PFSK-1 (cell line): ENCODE data around the gene HIVEP1.

Experiments
- POLR2AphosphoS5 ChIP-seq: IDR thresholded peaks from 2 replicates; pipeline ENCODE4 v1.6.1; 2012; ENCODE audit warnings: low read depth, mild to moderate bottlenecking, control low read depth, low read length, moderate library complexity
- SIN3A ChIP-seq: IDR thresholded peaks from 2 replicates; pipeline ENCODE4 v1.6.1; 2012; ENCODE audit warnings: mild to moderate bottlenecking, low read length, moderate library complexity, borderline replicate concordance; ENCODE audit not compliant: insufficient read depth
- TAF1 ChIP-seq: IDR thresholded peaks from 2 replicates; pipeline ENCODE4 v1.6.1; 2012; ENCODE audit warnings: low read length, control low read depth, borderline replicate concordance; ENCODE audit not compliant: insufficient read depth
- TF ChIP-seq, protein P1 (sequence below), 2 experiments: IDR thresholded peaks; 2 replicates each; pipeline versions ENCODE4 v1.6.1 to v1.8.0; 2011 to 2012; ENCODE audit warnings: low read depth in 2 of 2, low read length in 2 of 2, control low read depth in 1 of 2, inconsistent platforms in 1 of 2, mild to moderate bottlenecking in 1 of 2, moderate library complexity in 1 of 2; ENCODE audit not compliant: insufficient read depth in 1 of 2

DNA sequence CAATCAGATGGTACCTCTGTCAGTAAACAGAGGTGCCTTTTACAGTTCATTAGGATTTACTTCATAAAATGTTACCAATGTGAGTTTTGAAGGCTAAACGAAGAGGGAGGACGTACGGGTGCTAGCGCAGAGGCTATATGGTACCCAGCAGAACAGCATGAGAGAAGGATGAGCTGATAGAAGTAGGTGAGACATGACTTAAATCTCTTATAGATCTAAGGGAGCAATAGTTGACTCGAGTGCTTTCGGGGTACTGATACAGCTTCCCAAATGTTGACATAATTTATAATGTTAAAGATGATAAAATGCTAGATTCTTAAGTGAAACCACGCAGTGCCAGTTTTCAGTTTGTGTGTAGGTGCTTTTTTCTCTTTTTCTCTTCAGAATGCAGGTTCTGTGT, 72.6 kb downstream of the HIVEP1 start:
- TF ChIP-seq POLR2AphosphoS5: no peak
- TF ChIP-seq SIN3A: no peak
- TF ChIP-seq, protein P1, sequence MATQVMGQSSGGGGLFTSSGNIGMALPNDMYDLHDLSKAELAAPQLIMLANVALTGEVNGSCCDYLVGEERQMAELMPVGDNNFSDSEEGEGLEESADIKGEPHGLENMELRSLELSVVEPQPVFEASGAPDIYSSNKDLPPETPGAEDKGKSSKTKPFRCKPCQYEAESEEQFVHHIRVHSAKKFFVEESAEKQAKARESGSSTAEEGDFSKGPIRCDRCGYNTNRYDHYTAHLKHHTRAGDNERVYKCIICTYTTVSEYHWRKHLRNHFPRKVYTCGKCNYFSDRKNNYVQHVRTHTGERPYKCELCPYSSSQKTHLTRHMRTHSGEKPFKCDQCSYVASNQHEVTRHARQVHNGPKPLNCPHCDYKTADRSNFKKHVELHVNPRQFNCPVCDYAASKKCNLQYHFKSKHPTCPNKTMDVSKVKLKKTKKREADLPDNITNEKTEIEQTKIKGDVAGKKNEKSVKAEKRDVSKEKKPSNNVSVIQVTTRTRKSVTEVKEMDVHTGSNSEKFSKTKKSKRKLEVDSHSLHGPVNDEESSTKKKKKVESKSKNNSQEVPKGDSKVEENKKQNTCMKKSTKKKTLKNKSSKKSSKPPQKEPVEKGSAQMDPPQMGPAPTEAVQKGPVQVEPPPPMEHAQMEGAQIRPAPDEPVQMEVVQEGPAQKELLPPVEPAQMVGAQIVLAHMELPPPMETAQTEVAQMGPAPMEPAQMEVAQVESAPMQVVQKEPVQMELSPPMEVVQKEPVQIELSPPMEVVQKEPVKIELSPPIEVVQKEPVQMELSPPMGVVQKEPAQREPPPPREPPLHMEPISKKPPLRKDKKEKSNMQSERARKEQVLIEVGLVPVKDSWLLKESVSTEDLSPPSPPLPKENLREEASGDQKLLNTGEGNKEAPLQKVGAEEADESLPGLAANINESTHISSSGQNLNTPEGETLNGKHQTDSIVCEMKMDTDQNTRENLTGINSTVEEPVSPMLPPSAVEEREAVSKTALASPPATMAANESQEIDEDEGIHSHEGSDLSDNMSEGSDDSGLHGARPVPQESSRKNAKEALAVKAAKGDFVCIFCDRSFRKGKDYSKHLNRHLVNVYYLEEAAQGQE (IDR thresholded peaks at IDR 0.05; ENCODE audit: insufficient read depth in 1 of 2, low read depth in 2 of 2, low read length in 2 of 2): no peak
- TF ChIP-seq TAF1: no peak
